Posterior cingulate gyrus (tissue), 11 donors: Measurements from ENCODE around the gene MINAR2.

Experiments
- DNase-seq, 10 donors: peaks; one replicate each; pipeline versions ENCODE4 v3.0.0 to v3.0.0-alpha.2; 2020 to 2021; ENCODE audit warnings: mixed read lengths in 3 of 10
- intact Hi-C: fragments of 100-400 bp; cut with DNase I; formaldehyde crosslinking; loops from one replicate; pipeline ENCODE4 v1.15.1; 2023

Gene MINAR2

DNA sequence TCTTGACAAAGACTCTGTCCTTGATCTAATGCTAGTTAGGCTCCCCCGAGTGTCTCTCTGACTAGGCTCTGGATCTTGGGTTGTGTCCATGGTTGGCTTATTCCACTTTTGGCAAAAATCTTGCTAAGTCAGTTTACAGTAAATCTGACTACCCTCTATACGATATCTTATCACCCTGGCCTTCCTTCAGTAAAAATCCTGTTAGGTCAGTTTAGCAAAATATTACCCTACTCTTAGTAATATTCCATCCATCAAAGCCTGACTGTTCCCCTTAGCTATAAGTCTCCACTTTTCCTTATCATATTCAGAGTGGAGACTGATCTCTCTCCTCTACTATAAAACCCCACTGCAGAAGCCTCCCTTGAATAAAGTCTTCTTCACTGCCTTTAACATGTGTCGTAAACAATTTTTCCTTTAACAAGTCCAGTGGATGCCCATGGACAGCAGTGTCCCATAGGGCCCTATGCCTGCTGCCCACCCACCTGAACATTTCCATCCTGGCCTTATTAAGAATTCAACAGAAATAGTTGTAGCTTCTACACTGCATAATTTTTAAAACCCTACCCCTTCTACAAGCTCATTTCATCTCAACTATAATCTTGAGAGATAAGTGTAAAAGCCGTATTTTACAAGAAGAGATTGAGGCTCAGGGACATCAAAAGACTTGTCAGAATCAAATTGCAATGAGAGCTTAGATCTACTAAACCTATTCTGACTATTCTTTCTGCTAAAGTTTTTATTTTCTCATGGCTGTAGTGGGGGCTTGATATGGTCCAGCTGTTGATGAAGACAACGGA is 22.3 kb downstream of the MINAR2 start:
- intact Hi-C loops: loop anchor here (5.0 kb wide), 1 partner anchor 372 kb away; no protein-coding TSS in a partner anchor
- no peak for DNase-seq

DNA sequence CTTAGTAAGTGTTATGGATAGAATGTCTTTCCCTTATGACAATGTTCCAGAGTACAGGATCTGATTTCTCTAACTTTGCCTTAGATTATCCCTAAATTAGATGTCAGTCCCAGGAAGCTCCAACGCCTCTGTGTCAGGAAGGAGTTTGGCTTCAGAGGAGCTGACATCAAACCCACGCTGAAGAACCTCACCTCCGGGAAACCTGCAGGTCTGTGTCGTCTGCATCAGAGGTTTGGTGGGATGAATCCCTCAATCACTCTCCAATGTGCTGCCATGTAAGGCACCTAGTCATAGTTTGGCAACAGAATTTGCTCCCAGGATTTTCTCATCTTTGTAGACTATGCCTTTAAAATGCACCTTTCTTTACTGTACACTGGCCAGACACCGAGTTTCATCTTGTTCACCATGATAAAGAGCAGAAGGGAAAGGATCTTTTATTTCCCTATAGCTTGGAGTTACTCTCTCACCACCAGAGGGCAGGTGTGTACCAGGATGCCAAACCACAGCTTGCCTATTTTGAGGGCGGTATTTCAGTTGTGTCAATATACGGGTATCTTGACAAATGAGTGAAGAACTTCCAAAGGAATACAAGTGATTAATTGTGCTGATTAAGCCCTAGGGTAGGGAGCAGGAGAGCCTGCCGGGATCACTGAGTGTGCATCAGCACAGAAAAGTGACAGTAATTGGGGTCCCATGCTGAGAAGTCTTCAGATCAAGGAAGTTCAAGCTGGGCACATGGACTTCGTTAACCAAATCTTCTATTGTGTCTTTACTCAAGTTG is 23.4 kb downstream of the MINAR2 start:
- DNase-seq: peak in 8 of 10 donors; percentile 33 to 93 (median 67)
- intact Hi-C loops: loop anchor here (1.0 to 5.0 kb wide), 3 partner anchors 81 to 1339 kb away; no protein-coding TSS in a partner anchor

DNA sequence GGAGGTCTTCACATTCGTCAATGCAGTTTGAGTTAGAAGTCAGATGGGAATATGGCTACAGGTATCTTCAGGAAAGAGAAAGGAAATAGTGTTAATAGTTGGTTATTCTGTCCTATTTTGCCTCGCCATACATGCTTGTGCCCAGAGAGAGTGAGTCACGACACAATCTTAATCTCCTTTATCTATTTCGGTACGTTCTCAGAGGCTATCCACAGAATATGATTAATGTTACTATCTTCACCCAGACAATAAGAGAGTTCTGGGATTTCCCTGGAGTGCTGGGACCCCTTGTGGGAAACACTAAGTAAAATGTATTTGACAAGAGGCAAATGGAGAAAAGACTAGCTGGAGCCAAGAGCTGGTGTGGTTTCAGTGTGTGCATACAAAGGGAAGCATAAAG is 25.5 kb downstream of the MINAR2 start:
- DNase-seq: no peak
- intact Hi-C loops: loop anchor here (5.0 kb wide), 1 partner anchor 369 kb away; no protein-coding TSS in a partner anchor

DNA sequence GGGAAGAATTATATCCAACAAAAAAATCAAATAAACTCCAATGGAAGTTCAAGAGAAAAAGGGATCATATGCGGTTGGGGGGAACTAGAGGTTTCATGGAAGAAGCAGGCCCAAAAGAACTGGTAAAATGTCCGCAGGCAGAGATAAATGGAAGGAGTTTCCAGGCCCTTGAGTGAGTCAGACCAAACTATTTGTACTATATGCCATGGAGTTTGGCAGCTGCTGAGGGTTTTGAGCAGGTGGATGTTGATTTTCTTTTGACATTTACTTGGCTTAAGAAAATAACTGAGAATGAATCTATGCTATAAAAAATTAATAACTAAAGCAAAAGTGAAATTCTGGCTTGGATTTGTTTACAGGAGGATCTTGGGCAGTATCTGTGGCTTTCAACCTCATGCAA is 33.7 kb downstream of the MINAR2 start:
- intact Hi-C loops: no loop called here
- DNase-seq: no peak

DNA sequence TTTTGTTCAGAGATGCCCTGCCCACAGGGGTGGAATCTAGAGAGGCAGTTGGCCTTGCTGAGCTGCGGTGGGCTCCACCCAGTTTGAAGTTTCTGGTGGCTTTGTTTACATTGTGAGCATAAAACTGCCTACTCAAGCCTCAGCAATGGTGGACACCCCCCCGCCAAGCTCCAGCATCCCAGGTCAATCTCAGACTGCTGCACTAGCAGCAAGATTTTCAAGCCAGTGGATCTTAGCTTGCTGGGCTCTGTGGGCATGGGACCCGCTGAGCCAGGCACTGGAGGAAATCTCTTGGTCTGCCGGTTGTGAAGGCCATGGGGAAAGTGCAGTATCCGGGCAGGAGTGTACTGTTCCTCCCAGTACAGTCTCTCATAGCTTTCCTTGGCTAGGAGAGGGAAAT is 55.5 kb downstream of the MINAR2 start:
- intact Hi-C loops: no loop called here
- DNase-seq: peak in 1 of 10 donors; percentile 70

DNA sequence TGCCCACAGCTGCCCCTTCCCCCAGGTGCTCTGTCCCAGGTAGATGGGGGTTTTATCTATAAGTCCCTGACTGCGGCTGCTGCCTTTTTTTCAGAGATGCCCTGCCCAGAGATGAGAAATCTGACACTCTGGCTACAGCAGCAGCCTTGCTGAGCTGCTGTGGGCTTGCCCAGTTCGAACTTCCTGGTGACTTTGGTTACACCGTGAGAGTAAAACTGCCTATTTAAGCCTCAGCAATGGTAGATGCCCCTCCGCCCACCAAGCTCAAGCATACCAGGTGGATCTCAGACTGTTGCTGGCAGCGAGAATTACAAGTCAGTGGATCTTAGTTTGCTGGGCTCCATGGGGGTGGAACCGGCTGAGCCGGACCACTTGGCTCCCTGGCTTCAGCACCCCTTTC is 56.8 kb downstream of the MINAR2 start:
- DNase-seq: no peak
- intact Hi-C loops: no loop called here

DNA sequence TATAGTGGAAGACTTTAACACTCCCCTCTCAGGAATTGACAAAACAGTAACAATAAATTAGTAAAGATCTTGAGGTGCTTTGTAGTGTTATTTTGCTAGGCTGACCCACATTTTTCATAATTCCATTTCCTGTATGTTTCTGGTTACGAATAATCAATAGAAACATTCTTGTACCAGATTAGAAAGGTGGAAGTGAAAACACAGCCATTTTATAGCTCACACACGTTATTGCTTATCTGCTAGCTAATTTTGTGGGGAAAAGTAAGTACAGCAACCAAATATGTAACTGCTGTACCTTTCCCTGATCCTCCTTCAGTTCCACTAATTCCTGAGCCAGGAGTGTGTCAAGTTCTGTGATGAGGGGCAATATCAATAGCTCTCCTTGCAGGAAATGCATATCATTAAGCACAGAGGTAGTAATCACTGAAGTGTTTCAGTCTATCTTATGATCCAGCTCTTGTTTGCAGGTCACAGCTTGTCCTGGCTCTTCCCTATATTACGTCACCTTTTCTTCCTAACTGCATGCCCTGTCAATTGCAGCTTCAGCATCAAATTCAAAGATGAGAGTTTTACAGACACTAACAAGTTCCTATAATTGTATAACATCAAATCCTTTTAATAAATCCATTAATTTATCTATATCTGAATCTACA is 59.4 kb downstream of the MINAR2 start:
- DNase-seq: no peak
- intact Hi-C loops: no loop called here
